ENCODE results near the gene PTTG1IP.
A peak's percentile ranks its signal among the peaks of the same experiment; 100 is the strongest.
"Not testable (repeated sequence)": the region's sequence is repeated elsewhere in the genome, so short reads cannot be mapped to it uniquely, and the experiment has no call there.

Gene PTTG1IP

GRCh38 chr21:44873356-44874239 lies at the start of gene PTTG1IP:
TSS of gene PTTG1IP (minus strand) at chr21:44873690. CDS start at chr21:44873616, 74 bp downstream.
- DNase-seq, result peak; percentile 100

GRCh38 chr21:44921928-44922327 lies 48.4 kb upstream of the PTTG1IP start:
- DNase-seq, result no peak

GRCh38 chr21:44920694-44921604 lies 47.5 kb upstream of the PTTG1IP start, which contains the start of gene ITGB2:
TSS of gene ITGB2 (minus strand) at chr21:44920899. CDS start at chr21:44910782, 10,117 bp downstream.
- peak; percentile 49 for DNase-seq

- DNase-seq, result no peak
These were observed 46.6 kb upstream of the PTTG1IP start for GRCh38 chr21:44919913-44920693.

- peak; percentile 36 for DNase-seq
These were observed 45.8 kb upstream of the PTTG1IP start for GRCh38 chr21:44919111-44919912.

- no peak for DNase-seq
These were observed 45.1 kb upstream of the PTTG1IP start for GRCh38 chr21:44918581-44919033.

GRCh38 chr21:44918107-44918470 lies 44.6 kb upstream of the PTTG1IP start:
- no peak for DNase-seq

- no peak for DNase-seq
These were observed 44.1 kb upstream of the PTTG1IP start for GRCh38 chr21:44917446-44918106.

- no peak for DNase-seq
These were observed 43.5 kb upstream of the PTTG1IP start for GRCh38 chr21:44916965-44917364.

GRCh38 chr21:44914176-44914874 lies 40.8 kb upstream of the PTTG1IP start:
- DNase-seq, result peak; percentile 53

- no peak for DNase-seq
These were observed 40.1 kb upstream of the PTTG1IP start for GRCh38 chr21:44913425-44914175.

- not testable (repeated sequence) for DNase-seq
These were observed 39.3 kb upstream of the PTTG1IP start for GRCh38 chr21:44912506-44913412.

GRCh38 chr21:44912158-44912473 lies 38.6 kb upstream of the PTTG1IP start:
- no peak for DNase-seq

- DNase-seq, result peak; percentile 67
These were observed 38.1 kb upstream of the PTTG1IP start for GRCh38 chr21:44911384-44912157.

- no peak for DNase-seq
These were observed 37.5 kb upstream of the PTTG1IP start for GRCh38 chr21:44911068-44911383.

GRCh38 chr21:44910229-44911067 lies 37.0 kb upstream of the PTTG1IP start:
- no peak for DNase-seq

GRCh38 chr21:44909719-44910118 lies 36.2 kb upstream of the PTTG1IP start:
- DNase-seq, result no peak

All from activated CD4-positive, CD25-positive, alpha-beta regulatory T cell treated with anti-CD3 and anti-CD28 coated beads, Interleukin-2, amount 50 U/mL, for 72 hours (primary cell).